H1 (cell line): ENCODE data around the gene TCEAL4. TPM values are rescaled to one million over a fixed set of nuclear protein-coding genes. Genes with fewer than 3 reads are reported as not detected.

Source experiments
- FOSL1 ChIP-seq: IDR thresholded peaks from 2 replicates; pipeline ENCODE4 v1.6.1; 2011; ENCODE audit warnings: mild to moderate bottlenecking, low read depth, low read length, moderate library complexity; ENCODE audit not compliant: insufficient read depth
- RAD21 ChIP-seq, 2 experiments: IDR thresholded peaks in 1 of 2; conservative IDR thresholded peaks in 1 of 2; 2 replicates each; pipeline ENCODE4 v1.6.1; 2011; ENCODE audit warnings: low read depth in 2 of 2, low read length in 2 of 2, improper control_type of control experiment in 1 of 2, inconsistent platforms in 1 of 2, mild to moderate bottlenecking in 1 of 2, moderate library complexity in 1 of 2
- polyA plus RNA-seq, 7 experiments: library from polyadenylated mRNA; depleted of rRNA in 3 of 7; stranded (reverse) in 5 of 7; unstranded in 2 of 7; fragments of >200 nt in 5 of 7; fragments of 200-250 nt in 2 of 7; gene quantifications; 1 replicate in 5 of 7; 2 replicates in 1 of 7; 4 replicates in 1 of 7; pipeline versions ENCODE4 v1.2.1 to v1.2.3, GENCODE V29; 2011 to 2013; ENCODE audit warnings: missing spikeins in 2 of 7, mixed read lengths in 2 of 7
- total RNA-seq: library from RNA; stranded (reverse); fragmentation: NEBNext Ultra II Directional; extraction: Animal tissue kit (Norgen Biotek cat#: 25700); gene quantifications from 2 replicates; pipeline ENCODE4 v1.2.1, GENCODE V29; 2021
- TF ChIP-seq, protein P1 (sequence below): IDR thresholded peaks from 2 replicates; pipeline ENCODE4 v1.6.1; 2011; ENCODE audit warnings: low read length, improper control_type of control experiment

Gene TCEAL4
- total and polyA plus RNA-seq, 2 of the 8 experiments (the other 6 are each of a cell fraction or from before 2014, with no cell fraction given), result 10.1 to 53.0 TPM

DNA sequence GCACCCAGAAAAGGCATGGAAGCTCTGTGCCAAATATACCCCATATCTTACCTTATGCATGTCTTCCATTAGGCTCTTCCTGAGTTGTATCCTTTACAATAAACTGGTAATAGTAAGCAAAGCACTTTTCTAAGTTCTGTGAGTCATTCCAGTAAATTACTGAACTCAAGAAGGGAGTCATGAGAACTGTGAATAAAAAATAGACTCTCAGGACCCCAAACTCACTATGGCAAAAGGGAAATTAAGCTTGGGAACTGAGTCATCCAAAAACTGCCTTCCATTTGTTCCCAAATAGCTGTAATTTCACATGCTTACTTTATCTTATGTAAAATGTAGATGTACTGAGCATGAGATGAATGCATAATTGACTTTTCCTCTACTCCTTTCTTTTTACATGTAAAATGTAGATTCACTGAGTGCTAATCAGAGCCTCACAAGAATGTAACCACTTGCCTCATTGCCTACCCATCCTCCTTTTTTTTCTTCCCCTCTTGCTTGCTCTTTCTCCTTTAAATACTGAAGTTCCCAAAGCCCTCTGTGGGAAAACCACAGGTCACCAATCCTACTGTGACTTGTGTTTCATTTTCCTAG lies 30.6 kb downstream of the TCEAL4 start (continued):
- TF ChIP-seq RAD21 (IDR thresholded peaks at IDR 0.05 in 1 of 2, conservative IDR thresholded peaks at IDR 0.05 in 1 of 2; ENCODE audit: low read depth in 2 of 2, low read length in 2 of 2) (no peak), FOSL1 (no peak)
- TF ChIP-seq, protein P1, sequence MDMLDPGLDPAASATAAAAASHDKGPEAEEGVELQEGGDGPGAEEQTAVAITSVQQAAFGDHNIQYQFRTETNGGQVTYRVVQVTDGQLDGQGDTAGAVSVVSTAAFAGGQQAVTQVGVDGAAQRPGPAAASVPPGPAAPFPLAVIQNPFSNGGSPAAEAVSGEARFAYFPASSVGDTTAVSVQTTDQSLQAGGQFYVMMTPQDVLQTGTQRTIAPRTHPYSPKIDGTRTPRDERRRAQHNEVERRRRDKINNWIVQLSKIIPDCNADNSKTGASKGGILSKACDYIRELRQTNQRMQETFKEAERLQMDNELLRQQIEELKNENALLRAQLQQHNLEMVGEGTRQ, result no peak
- TF ChIP-seq, all 59 proteins: peak for 0
